Mucosa of stomach (tissue), 1 donor: ENCODE data around the gene C1R.

ENCODE experiments used
- H3K27me3 ChIP-seq: one replicate; pipeline ENCODE4 v1.7.0; 2013; ENCODE audit warnings: mild to moderate bottlenecking, low read length; ENCODE audit not compliant: control insufficient read depth, insufficient read depth
- H3K36me3 ChIP-seq: one replicate; pipeline ENCODE4 v1.7.0; 2013; ENCODE audit warnings: low read length; ENCODE audit not compliant: control insufficient read depth, insufficient read depth
- H3K4me1 ChIP-seq: one replicate; pipeline ENCODE4 v1.7.0; 2013; ENCODE audit warnings: mild to moderate bottlenecking, low read length; ENCODE audit not compliant: control insufficient read depth, insufficient read depth
- H3K4me3 ChIP-seq: one replicate; pipeline ENCODE4 v1.7.0; 2013; ENCODE audit warnings: low read length
- H3K9ac ChIP-seq: one replicate; pipeline ENCODE4 v1.7.0; 2013; ENCODE audit warnings: mild to moderate bottlenecking, low read length, moderate library complexity
- H3K9me3 ChIP-seq: one replicate; pipeline ENCODE4 v1.7.0; 2013; ENCODE audit warnings: mild to moderate bottlenecking, low read length, moderate library complexity; ENCODE audit not compliant: control insufficient read depth
- donor health status: Pancreatic carcinoma.

C1R gene

GRCh38 chr12:7129287-7129871 is 37.1 kb upstream of the C1R start:
- H3K36me3 ChIP-seq, result no peaks in the 10 kb centered on the region
- H3K4me1 ChIP-seq, result peaks cover 25% of the 10 kb centered on the region
- no peaks in the 10 kb centered on the region for H3K9me3 ChIP-seq
- peak overlapping the region; percentile 46 for H3K4me3 ChIP-seq
- H3K9ac ChIP-seq, result peak overlapping the region; percentile 72
- H3K27me3 ChIP-seq, result peaks cover 29% of the 10 kb centered on the region

DNA sequence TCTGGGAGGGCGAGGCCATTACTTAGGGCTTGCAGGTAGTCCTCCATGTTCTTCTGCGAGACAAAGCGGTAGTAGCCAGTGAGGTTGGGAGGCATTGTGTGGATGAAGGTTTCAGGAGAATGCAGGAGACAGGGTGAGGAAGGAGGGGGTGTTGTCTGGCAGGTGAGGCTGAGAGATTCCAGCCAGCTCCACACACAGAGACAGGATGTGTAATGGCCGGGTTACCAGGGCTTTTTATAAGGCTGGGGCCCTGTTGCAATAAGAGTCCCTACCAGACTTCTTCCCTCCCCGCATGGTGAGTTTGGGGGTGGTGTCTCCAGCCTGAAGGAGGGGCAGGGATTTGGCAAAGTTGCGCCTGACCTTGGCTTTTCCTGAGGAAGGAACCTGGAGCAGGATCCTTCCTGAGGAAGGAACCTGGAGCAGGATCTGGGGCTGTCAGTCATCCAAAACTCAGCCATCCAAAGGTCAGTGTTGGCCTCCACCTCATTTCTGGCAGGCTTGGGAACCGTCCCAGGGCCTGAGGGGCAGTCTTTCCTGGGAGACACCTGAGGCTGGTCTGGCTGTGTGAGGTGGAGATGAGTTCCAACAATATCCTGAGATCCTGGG is 36.5 kb upstream of the C1R start, which contains the start of gene RBP5:
RBP5 (minus strand) TSS at position 209 of the 606 bp plus-strand sequence; CDS start at position 95, 114 bp downstream.
- Histone ChIP-seq H3K9me3 (no peaks in the 10 kb centered on the region), H3K4me1 (peaks cover 25% of the 10 kb centered on the region), H3K36me3 (no peaks in the 10 kb centered on the region), H3K9ac (peak within 1 kb of the TSS; percentile 72), H3K27me3 (peaks cover 29% of the 10 kb centered on the region), H3K4me3 (peak within 1 kb of the TSS; percentile 46)

DNA sequence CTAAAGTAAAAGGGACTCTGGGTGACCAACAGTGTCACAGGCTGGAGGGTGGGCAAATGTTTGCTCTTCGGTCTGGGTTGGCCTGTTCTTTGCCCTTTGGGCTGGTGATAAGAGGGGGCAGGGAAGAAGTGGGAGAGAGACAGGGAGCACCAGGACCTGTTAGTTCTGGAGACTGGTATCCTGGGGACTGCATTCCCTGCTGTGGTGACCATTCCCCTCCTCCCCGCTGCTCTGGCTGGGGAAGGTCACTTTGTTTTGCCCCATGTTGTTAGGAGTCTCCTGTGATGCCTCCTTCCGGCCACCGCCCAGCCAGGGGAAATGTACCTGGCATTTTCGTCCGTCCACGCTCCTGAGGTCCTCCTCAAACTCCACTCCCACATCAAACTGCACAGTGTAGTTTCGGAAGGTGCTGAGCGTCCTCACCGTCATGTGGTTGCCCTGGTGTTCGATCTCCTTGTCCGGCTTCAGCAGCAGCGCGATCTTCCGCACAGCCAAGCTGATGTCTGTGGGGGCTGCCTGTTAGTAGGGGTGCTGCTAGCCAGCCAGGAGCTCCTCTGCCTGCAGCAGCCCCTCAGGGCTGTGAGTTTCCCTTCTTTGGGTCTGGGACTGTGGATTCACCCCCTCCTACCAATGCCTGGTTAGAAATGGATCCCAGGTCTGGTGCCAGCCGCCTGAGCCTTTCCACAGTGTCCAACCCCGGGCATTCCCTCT is 35.8 kb upstream of the C1R start:
- Histone ChIP-seq H3K4me1 (peaks cover 25% of the 10 kb centered on the region), H3K4me3 (no peak overlapping the region), H3K27me3 (peaks cover 29% of the 10 kb centered on the region), H3K36me3 (no peaks in the 10 kb centered on the region), H3K9ac (no peak overlapping the region), H3K9me3 (no peaks in the 10 kb centered on the region)

DNA sequence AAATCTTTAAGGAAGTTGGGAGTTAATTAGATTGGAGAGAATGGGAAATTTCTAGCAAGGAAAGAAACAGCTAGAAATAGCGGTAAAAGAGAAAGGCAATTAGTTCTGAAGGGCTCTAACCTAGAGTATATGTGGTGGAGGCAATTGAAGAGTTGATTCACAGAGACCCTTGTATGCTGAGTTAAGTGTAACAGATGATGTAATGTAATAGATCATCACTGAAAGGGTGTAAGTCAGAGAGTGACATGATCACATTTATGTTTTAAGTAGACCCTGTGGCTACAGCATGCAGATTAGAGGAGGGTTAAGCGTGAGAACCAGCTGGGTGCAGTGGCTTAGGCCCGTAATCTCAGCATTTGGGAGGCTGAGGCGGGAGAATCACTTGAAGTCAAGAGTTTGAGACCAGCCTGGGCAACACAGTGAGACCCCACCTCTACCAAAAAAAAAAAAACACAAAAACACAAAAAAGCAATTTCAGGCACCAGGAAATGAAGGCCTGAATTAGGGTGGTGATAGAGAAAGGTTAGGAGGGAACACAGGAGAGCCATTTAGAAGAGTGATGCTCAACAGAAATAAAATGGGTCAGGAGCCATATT is 33.5 kb upstream of the C1R start:
- H3K36me3 ChIP-seq, result no peaks in the 10 kb centered on the region
- H3K27me3 ChIP-seq, result peaks cover 22% of the 10 kb centered on the region
- peaks cover 19% of the 10 kb centered on the region for H3K4me1 ChIP-seq
- no peak overlapping the region for H3K4me3 ChIP-seq
- H3K9me3 ChIP-seq, result no peaks in the 10 kb centered on the region
- no peak overlapping the region for H3K9ac ChIP-seq

DNA sequence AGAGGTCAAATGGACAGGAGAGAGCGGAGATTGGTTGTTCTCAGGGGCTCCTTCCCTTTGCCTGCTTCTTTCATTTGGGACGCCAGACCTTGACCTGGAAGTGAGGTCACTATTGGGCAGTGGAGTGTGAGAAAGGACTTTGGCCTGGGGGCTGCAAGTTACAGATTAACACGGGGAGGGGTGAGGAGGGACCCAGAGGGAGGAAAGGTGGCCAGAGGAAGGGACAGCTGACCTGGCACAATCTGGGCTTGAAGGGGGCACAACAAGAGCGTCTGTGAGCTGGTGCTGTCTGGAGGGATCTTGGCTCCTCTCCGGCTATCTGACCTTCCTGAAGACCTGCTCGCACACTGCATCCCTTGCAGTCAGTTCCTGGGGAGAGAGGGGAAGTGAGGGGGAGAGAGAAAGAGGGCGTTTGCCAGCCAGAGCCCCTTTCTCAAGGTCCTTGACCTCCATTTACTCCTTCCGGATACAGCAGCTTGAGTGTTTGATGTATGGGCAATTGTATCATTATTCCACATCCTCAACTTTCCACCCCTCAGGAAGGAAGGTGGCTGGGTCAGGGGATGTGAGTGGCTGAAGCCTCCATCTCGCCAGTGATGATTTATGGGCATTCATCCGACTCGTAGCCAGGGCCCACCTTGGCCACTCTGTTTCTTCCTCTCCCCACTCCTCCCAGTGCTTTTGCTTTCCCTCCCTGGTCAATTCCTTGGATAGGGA is 31.7 kb upstream of the C1R start:
- Histone ChIP-seq H3K4me1 (peaks cover 1% of the 10 kb centered on the region), H3K36me3 (no peaks in the 10 kb centered on the region), H3K9me3 (no peaks in the 10 kb centered on the region), H3K4me3 (no peak overlapping the region), H3K27me3 (peaks cover 6% of the 10 kb centered on the region), H3K9ac (no peak overlapping the region)

DNA sequence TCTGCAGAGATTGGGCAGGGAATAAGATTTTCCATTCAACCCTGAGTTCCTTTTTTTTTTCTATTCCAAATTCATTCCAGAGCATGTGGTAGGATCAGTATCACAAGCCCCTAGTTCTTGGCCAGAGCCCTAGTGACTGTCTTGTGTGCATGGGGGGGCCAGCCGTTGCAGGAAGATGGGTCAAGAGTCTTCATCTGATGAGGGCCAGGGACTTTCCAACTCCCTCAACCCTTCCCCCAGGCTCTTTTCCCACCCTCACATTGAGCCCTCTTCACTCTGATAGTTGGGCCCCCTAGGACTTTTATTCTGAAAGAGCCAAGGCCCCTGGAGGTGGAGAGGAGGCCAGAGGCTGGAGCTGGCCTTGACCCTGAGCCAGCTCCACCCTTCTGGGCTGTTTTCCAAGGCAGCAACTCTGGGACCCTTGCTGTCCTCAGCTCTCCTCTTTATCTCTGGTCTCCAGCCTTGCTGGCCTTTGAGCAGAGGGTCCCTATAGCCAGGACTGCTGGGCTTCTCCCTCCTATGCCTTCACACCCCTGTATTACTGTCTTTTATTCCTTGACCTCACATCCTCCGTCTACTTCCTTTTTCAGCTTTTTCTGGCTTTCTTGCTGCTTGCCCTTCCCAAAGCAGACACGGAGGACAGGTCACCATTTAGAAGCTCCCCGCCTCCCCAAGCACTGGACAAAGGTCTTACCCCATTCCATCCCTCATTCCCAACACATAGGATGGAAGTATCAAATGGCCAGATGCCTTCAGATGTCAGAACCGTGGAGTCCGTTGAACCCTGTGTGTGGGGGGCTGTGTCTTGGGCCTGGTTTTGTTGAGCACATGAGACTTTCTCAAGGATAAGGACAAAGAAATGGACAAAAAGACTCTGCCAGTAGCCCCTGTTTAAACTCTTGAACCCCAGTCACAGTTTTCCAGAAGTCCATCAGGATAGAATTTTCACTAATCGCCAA is 30.8 kb upstream of the C1R start:
- no peaks in the 10 kb centered on the region for H3K36me3 ChIP-seq

DNA sequence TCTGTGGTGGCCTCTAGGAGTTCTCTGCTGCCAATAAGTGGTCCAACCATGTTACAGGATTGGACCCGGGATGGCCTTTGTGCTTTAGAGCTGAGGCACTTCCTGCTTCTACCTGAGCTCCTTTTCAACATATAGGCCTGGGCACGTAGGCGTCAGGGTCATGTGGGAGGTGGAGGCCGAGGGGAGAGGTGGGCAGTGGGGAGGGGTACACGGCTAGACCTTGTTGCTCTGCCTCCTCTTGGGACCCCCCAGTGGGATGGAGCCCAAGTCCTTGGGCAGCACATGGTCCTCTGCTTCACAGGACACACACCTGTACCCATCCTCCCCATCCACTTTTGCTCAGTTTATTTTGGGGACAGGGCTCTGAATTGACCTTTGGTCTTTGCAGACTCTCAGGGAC is 29.1 kb upstream of the C1R start:
- H3K36me3 ChIP-seq, result no peaks in the 10 kb centered on the region
- no peaks in the 10 kb centered on the region for H3K4me1 ChIP-seq
- no peak overlapping the region for H3K9ac ChIP-seq
- no peaks in the 10 kb centered on the region for H3K27me3 ChIP-seq
- no peaks in the 10 kb centered on the region for H3K9me3 ChIP-seq
- H3K4me3 ChIP-seq, result no peak overlapping the region

More for the DNA sequence above, 30.8 kb upstream of the C1R start:
- no peaks in the 10 kb centered on the region for H3K4me1 ChIP-seq
- no peak overlapping the region for H3K9ac ChIP-seq
- H3K4me3 ChIP-seq, result no peak overlapping the region
- H3K27me3 ChIP-seq, result peaks cover 1% of the 10 kb centered on the region
- no peaks in the 10 kb centered on the region for H3K9me3 ChIP-seq

GRCh38 chr12:7120166-7120565 is 27.9 kb upstream of the C1R start:
- no peaks in the 10 kb centered on the region for H3K9me3 ChIP-seq
- H3K27me3 ChIP-seq, result no peaks in the 10 kb centered on the region
- H3K9ac ChIP-seq, result no peak overlapping the region
- no peaks in the 10 kb centered on the region for H3K4me1 ChIP-seq
- no peak overlapping the region for H3K4me3 ChIP-seq
- no peaks in the 10 kb centered on the region for H3K36me3 ChIP-seq

DNA sequence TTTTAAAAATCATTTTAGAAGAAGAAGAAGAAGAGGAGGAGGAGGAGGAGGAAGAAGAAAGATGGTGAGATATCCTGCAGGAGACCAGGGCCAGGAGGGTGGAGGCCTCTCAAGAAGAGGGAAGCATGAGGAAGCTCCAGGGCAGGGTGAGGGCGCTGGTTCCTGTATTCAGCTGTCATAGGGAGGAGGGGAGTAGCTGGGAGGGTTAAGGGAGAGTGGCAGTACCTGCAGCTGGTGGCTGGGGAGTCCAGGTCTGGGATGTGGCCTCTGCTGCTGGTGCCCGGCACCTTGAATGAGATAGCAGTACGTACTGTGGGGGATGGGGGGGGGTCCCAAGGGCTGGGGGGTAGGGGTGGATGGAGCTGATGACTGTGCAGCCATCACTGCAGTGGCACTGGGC is 26.6 kb upstream of the C1R start:
- H3K4me1 ChIP-seq, result no peaks in the 10 kb centered on the region

GRCh38 chr12:7117670-7118069 is 25.4 kb upstream of the C1R start:
- Histone ChIP-seq H3K4me3 (no peak overlapping the region), H3K36me3 (no peaks in the 10 kb centered on the region), H3K4me1 (no peaks in the 10 kb centered on the region), H3K27me3 (no peaks in the 10 kb centered on the region), H3K9ac (no peak overlapping the region), H3K9me3 (no peaks in the 10 kb centered on the region)

More for the DNA sequence above, 26.6 kb upstream of the C1R start:
- Histone ChIP-seq H3K9me3 (no peaks in the 10 kb centered on the region), H3K4me3 (no peak overlapping the region), H3K9ac (no peak overlapping the region), H3K27me3 (no peaks in the 10 kb centered on the region), H3K36me3 (no peaks in the 10 kb centered on the region)

GRCh38 chr12:7116916-7117315 is 24.7 kb upstream of the C1R start:
- H3K4me3 ChIP-seq, result no peak overlapping the region
- H3K27me3 ChIP-seq, result no peaks in the 10 kb centered on the region
- H3K9me3 ChIP-seq, result no peaks in the 10 kb centered on the region
- no peaks in the 10 kb centered on the region for H3K36me3 ChIP-seq
- no peaks in the 10 kb centered on the region for H3K4me1 ChIP-seq
- no peak overlapping the region for H3K9ac ChIP-seq
